NCI-H345 treated with DMSO at 0.1 percent for 48 hours (cell line): Measurements from ENCODE around the gene MNT.
"Not testable (repeated sequence)": the region's sequence is repeated elsewhere in the genome, so short reads cannot be mapped to it uniquely, and the experiment has no call there.

ENCODE experiments used
- DNase-seq: peaks from one replicate; lab custom pipeline; 2025; ENCODE audit not compliant: unreplicated experiment; lab: John Stamatoyannopoulos, UW

MNT gene, protein sequence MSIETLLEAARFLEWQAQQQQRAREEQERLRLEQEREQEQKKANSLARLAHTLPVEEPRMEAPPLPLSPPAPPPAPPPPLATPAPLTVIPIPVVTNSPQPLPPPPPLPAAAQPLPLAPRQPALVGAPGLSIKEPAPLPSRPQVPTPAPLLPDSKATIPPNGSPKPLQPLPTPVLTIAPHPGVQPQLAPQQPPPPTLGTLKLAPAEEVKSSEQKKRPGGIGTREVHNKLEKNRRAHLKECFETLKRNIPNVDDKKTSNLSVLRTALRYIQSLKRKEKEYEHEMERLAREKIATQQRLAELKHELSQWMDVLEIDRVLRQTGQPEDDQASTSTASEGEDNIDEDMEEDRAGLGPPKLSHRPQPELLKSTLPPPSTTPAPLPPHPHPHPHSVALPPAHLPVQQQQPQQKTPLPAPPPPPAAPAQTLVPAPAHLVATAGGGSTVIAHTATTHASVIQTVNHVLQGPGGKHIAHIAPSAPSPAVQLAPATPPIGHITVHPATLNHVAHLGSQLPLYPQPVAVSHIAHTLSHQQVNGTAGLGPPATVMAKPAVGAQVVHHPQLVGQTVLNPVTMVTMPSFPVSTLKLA

DNA sequence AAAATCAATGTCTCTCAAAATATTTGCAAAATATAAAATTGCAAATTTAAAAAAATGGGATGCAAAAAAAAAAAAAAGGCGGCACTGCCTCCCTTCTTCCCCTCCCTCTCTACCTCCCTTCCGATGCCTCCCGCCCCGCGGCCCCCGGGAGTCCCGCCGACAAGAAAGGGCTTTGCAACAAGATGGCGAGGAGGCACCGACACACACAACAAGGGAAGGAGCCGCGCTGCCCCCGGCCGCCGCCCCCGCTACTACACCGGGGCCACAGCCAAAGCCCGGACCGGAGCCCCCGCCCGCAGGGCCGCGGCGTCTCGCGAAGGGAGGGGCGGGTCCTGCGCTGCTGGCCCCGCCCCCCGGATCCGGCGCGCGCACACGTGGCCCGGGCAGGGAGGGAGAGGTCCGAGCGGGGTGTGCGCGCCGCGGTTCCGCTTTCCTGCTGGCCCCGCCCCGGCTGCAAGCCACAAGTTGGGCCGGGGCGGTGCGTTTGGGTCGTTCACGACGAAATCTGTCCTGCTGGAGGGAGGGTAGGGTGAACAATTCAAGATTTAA lies at the start of gene MNT:
Gene MNT (minus strand): TSS at position 184 of the 549 bp plus-strand sequence. CDS start 348 bp downstream, outside the sequence.
- peak; percentile 84 for DNase-seq

DNA sequence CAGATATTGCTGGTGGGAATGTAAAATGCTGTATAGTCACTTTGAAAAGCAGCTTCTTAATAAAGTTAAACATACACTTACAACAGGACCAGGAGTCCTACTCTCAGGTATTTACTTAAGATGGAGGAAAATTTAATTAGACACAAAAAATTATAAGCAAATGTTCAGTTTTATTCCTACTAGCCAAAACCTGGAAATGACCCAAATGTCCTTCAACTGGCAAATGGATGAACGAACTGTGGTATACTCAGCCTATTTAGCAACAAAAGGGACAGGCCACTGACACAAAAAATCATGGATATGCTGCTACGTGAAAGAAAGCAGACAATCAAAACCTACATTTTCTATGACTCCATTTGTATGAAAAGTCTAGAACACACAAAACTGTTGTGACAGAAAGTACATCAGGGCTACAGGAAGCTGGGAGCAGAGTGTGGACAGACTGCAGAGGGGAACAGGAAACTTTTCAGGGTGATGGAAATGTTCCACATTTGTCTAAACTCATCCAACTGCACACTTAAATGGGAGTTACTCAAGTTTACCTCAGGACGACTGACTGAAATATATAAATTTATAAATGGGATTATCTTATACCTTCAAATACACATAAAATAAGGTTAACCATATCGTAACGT lies 49.3 kb upstream of the MNT start:
- no peak for DNase-seq

DNA sequence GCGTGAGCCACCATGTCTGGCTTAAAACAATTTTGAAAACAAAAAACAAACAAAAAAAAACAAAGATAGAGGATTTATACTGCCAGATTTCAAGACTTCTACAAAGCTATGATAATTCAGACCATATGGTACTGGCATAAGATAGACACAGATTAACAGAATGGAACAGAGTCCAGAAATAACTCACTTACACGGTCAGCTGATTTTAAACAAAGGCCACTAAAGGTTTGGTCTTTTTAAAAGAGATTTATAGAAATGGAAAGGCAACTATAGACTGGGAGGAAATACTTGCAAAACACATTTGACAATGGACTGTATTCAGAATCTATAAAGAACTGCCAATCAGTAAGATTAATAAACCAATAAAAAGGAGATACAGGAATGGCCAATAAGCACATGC lies 48.6 kb upstream of the MNT start:
- DNase-seq, result no peak

DNA sequence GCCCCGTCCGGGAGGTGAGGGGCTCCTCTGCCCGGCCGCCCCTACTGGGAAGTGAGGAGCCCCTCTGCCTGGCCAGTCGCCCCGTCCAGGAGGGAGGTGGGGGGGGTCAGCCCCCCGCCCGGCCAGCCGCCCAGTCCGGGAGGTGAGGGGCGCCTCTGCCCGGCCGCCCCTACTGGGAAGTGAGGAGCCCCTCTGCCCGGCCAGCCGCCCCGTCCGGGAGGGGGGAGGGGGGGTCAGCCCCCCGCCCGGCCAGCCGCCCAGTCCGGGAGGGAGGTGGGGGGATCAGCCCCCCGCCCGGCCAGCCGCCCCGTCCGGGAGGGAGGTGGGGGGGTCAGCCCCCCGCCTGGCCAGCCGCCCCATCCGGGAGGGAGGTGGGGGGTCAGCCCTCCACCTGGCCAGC lies 46.6 kb upstream of the MNT start:
- DNase-seq, result not testable (repeated sequence)

DNA sequence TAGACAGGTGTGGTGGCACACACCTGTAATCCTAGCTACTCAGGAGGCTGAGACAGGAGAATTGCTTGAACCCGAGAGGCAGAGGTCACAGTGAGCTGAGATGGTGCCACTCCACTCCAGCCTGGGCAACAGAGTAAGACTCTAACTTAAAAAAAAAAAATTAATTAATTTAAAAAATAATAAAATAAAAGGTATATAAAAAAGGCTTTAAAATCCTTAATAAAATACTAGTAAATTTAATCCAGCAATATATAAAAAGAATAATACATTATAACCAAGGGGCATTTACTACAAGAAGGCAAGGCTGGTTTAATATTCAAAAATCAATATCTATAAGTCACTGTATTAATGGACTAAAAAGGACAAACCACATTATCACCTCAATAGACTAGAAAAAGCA lies 44.8 kb upstream of the MNT start:
- no peak for DNase-seq

DNA sequence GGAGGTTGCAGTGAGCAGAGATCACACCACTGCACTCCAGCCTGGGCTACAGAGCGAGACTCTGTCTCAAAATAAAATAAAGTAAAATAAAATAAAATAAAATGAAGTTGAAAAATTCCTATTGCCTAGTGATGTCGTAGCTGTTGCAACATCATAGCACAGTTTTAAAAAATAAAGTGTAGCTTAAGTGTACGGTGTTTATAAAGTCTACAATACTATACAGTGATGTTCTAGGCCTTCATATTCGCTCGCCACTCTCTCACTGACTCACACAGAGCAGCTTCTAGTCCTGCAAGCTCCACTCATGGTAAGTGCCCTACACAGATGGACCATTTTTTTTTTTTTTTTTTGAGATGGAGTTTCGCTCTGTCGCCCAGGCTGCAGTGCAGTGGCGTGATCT lies 43.5 kb upstream of the MNT start:
- no peak for DNase-seq

DNA sequence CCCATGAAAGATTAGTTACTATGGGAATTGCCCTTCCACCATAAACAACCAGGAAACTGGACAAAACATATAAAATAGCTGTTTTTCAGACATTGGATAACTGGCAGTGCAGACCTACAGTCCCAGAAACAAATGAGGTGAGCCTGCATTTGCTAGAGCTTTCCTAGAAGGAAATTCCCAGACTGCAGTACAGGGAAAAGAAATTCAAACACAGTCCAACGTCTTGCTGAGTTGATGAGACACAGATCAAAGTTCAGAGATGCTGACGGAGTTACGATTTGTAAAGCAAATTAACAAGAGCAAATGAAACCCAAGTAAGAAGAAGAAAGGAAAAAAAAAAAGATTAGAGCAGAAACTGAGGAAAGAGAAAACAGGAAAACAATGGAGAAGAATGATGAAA lies 41.3 kb upstream of the MNT start:
- DNase-seq, result no peak

DNA sequence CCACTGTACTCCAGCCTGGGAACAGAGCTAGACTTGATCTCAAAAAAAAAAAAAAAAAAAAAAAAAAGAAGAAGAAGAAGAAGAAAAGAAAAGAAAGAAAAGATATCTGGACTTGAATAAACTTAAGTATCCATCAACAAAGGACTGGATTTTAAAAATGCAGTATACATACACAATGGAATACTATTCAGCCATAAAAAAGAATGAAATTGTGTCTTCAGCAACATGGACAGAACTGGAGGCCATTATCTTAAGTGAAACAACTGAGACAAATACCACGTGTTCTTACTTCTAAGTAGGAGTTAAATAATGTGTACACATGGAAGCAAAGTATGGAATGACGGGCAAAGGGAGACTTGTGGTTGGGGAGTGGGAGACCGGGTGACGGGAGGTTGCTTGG lies 40.1 kb upstream of the MNT start:
- no peak for DNase-seq

DNA sequence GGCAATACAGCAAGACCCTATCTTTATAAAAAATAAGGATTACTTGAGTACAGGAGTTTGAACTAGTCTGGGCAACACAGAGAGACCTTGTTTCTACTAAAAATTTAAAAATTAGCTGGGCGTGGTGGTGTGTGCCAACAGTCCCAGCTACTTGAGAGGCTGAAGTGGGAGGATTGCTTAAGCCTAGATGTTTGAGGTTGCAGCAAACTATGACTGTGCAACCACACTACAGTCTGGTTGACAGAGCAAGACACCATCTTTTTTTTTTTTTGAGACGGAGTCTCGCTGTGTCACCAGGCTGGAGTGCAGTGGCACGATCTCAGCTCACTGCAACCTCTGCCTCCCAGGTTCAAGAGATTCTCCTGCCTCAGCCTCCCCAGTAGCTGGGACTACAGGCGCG lies 39.1 kb upstream of the MNT start:
- DNase-seq, result not testable (repeated sequence)

DNA sequence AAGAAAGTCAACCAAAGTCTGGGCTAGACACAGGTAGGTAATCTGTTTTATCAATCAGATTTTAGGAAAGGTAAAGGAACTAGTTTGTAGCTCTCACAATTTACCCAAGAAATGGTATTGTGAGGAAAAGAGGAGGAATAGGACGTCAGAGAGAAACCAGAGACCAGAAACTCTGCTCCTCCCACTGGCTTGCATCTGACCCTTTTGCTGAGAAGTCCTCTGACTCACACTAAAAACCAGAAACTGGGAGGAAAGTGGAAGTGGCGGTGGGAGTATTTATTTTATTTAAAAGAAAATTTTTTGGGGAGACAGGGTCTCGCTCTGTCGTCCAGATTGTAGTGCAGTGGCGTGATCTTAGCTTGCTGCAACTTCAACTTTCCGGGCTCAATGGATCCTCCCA lies 38.0 kb upstream of the MNT start:
- no peak for DNase-seq

DNA sequence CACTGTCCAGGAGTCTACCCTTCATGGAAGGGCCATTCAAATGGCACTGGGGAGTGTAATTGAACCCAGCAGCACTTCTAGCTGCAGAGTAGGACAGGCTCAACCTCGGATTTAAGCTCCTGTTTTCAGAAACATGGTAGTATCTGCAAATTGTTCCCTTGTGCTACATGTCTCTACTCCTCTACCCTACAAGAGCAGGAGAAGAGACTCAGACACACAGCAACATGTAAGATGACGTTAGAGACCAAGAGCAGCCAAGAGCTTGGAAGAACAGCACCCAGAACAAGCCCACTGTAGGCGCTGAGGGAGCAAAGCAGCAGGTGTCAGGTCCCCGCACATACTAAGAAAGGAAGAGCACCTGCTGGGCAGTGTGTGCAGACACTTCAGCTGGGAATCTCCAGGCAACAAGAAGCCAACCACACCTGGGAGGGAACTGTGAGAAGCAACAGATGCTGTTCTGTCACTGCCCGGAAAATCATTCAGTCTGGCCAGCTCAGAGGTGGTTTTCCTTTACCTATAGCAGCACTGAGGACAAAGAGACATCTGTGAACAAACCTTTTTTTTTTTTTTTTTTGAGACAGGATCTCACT lies 35.6 kb upstream of the MNT start:
- peak; percentile 80 for DNase-seq

DNA sequence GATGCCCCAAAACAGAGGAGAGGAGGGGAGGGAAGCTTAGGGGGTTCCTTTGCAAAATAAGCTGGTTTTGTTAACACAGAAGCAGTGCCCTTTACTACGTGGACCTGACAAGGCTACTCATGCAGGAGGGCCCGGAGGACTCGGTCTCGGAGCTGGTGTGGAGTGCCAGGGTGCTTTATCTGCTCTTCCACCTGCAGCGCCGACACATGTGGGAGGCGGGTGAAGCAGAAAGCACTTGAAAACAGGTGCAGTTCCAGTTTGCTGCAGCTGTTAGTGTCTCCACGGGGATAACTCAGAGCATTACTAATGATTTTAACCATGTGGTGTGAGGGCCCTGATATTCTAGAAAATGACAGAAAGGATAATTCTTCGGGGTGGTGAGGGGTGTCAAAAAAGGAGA lies 35.0 kb upstream of the MNT start:
- peak; percentile 81 for DNase-seq

DNA sequence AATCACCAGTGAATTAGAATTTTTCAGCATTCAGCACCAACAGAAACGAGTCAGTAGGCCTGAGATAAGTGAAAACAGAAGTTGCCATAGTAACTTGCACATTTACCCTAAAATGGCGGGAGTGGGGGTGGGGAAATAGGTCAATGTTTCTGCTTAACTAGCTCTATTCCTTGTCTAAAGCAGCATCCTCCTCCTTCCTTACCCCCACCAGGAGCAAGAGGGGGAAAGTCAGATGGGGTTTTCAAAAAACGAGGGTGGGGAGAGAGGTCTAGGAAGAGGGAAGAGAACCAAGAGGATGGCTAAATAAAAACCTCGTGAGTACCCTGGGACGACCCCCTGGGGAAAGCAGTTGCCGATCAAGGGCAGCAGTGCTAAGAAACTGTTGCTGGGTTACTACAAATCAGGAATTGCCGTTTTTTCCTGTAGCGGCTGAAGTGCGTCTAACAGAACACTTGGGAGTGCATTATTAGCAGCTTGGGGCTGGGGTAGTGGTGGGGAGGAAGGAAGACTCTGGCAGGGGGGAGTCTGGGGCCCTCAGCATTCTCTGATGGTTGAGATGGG lies 34.4 kb upstream of the MNT start:
- DNase-seq, result peak; percentile 75

DNA sequence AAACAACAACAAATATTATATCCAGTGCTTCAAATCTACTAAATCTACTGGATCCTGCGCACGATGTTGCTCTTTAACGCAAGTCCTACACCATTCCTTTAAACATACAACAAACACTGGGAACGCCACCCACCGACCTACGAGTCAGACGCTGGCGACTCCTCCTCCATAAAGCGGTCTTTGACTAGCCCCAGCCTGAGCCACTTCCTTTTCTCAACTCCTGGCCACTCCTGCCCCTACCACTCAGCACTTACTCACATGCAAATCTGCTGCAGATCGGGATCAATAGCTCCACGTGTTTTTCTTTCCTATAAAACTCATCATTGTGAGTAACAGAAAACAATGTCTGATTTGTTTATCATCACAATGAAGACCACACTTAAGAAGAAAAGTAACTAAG lies 32.8 kb upstream of the MNT start:
- no peak for DNase-seq

DNA sequence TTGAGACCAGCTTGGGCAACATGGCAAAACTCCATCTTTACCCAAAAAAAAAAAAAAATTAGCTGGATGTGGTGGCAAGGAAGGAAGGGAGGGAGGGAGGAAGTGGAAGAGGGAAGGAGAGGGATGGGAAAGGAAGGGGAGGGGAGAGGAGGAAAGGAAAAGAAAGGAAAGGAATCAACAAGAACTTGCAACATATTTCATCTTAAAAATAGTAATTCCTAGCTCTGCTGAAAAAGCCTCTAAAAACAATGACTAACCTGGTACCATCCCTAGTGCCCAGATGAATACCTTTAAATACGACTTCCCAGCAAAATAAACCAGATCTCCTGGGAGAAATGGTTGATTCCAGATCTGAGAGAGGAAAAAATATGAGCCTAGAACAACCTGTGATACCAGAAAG lies 27.1 kb upstream of the MNT start:
- DNase-seq, result no peak

DNA sequence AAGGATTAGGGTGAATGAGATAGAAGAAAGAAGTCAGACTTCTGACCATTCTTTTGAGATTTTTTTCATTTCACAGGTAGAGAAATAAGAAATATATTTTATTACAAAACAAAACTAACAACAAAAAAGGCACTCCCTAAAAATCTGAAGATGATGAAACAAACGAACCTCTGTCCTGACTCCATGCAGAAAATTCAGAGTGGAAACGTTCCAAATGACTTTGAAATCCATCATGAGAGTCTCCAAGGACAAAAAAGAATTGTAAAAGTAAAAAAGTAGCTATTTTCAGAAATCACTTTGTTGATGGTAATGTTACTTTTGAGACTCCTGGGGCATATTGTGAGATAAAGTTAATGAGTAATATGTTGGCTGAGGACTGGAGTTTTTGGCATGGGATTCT lies 26.4 kb upstream of the MNT start:
- no peak for DNase-seq

DNA sequence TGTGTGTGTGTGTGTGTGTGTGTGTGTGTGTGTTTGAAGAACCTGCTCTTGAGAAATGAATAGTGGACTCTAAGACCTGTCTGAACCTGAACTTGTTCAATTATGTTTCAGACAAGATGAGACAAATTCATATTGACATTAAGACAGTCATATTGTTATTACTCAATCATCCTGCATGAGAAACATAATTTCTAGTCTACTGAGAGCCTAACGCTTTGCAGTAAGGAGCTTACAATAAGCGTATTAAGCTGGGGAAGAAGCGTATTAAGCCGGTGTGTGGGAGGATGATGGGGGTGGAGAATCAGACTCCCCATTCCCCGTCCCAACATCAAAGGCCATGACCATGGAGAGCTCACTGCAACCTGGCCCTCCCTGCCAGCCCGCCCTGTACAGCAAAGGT lies 22.4 kb upstream of the MNT start:
- DNase-seq, result no peak

DNA sequence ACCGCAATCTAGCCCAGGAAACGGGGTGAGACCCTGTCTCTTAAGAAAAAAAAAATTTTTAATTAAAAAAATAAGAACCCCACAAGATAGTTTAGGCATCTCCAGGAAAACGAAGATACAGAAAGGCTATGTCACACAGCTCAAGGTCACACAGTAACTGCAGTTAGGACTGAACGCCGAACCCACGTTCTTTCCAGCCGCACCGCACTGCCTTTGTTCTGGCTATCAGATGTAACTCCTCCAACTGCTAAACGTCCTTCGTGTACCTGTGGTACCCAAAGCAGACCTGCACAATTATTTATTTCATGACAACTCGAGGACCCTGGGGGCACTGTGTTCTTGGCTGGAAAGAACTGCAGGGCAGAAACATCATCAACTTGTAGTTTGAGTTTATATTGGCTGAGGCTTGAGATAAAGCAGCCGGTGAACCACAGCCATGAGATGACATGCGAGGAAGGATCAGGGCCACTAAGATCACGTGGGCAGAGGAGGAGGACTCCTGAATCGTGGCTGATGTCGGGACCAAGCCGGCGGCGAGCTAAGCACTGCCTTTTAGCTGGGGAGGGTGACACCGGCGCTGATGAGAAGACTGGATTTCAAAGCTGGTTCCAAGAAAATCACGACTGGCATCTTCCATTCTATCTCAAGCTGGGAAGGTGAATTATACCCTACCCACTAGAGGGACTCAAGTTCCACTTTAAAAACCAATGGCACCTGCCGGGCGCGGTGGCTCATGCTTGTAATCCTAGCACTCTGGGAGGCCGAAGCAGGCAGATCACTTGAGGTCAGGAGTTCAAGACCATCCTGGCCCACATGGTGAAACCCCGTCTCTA lies 20.7 kb upstream of the MNT start:
- no peak for DNase-seq

DNA sequence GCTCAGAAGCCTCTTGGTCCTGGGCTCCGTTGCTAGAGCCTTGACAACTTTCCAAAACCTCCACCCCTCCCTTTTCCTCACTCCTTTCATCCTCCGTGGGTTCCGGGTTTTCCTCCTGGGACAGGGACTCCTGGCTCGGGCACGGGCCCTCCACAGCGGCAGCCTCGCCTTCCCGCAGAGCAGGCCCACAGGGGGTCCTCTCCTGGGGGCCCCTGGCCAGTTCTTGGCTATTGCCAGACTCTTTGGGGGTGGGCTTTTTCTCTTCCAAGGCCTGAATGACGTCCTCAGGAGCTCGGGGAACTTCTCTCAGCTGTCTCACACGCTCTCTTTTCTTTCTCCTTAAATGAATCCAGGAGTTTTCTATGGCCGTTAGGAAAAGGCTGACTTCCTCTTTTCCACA lies 19.3 kb upstream of the MNT start:
- DNase-seq, result no peak

DNA sequence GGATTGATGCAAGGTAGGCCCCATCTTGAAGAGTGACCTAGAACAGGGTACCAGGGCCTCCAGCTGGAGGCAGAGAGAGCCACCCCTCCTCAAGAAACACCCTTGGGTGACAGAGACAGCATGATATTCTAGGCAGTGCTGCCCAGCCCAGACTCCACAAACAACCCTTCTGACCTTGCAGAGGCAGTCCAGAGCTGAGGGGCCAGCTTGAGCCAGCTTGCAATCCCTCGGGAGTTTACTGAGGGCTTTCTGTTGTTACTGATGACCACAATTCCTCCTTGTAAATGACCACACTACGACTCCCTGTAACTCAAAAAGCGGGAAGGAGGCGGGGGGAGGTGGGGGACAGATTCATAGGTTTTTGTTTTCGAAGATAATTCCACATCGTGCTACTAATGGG lies 18.6 kb upstream of the MNT start:
- DNase-seq, result no peak

DNA sequence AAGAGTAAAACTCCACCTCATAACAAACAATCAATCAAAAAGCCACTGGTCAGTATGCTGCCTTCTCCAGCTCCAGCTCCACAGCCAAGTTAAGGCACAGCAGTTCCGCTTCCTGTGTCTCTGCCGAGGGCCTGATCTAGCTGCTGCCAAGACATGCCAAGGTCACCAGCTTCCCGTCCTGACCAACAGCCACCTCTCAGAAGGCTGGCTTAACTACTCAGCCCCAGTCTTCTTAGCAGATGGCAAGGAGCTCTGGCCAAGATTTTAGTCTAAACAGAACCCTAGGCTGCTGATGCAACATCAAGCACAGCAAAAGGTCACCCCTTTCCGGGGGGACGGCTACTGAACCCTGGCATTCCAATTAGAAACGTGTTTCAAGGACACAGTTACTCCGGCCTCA lies 17.7 kb upstream of the MNT start:
- DNase-seq, result no peak
